K562 (cell line): ENCODE data around the gene OBSCN. TPM values are rescaled to one million over a fixed set of nuclear protein-coding genes. Genes with fewer than 3 reads are reported as not detected.

Source experiments
- BHLHE40 ChIP-seq: IDR thresholded peaks from 2 replicates; pipeline ENCODE4 v1.6.1; 2011; ENCODE audit warnings: low read length, improper control_type of control experiment
- BRF1 ChIP-seq: IDR thresholded peaks from 3 replicates; pipeline ENCODE4 v1.6.1; 2011; ENCODE audit warnings: borderline replicate concordance, mild to moderate bottlenecking; ENCODE audit not compliant: insufficient read length; ENCODE audit errors: extremely low read depth
- CTBP1 ChIP-seq: fragments of 450-650 bp; IDR thresholded peaks from 2 replicates; pipeline ENCODE4 v1.6.1; 2016; ENCODE audit warnings: borderline replicate concordance
- FIP1L1 ChIP-seq: fragments of 200-400 bp; formaldehyde crosslinking; IDR thresholded peaks from 2 replicates; pipeline ENCODE4 v1.6.1; 2018; ENCODE audit warnings: mild to moderate bottlenecking, low read depth, low read length; ENCODE audit not compliant: poor library complexity, severe bottlenecking
- HDAC1 ChIP-seq, 2 experiments: fragments of 450-650 bp; IDR thresholded peaks; 2 replicates each; pipeline ENCODE4 v1.6.1; 2016 to 2017; ENCODE audit warnings: inconsistent platforms in 1 of 2, mild to moderate bottlenecking in 1 of 2, moderate library complexity in 1 of 2
- HMGN3 ChIP-seq: IDR thresholded peaks from 2 replicates; pipeline ENCODE4 v1.6.1; 2011; ENCODE audit warnings: borderline replicate concordance, low read depth, mild to moderate bottlenecking, mixed read lengths, low read length; ENCODE audit not compliant: insufficient read length; ENCODE audit errors: extremely low read depth
- HNRNPL ChIP-seq: fragments of 200-400 bp; formaldehyde crosslinking; IDR thresholded peaks from 2 replicates; pipeline ENCODE4 v1.6.1; 2017; ENCODE audit warnings: low read depth, mild to moderate bottlenecking, low read length
- MYC ChIP-seq, 2 experiments: fragments of 250-450 bp in 1 of 2; sonication (Bioruptor Pico) in 1 of 2; IDR thresholded peaks; 2 replicates each; pipeline versions ENCODE4 v1.5.1 to v1.6.1; 2012 to 2021; ENCODE audit warnings: low read depth in 2 of 2, borderline replicate concordance in 1 of 2, improper control_type of control experiment in 1 of 2, low read length in 1 of 2, mild to moderate bottlenecking in 1 of 2, moderate library complexity in 1 of 2
- NFIC ChIP-seq: fragments of 450-650 bp; IDR thresholded peaks from 2 replicates; pipeline ENCODE4 v1.6.1; 2017; ENCODE audit warnings: mild to moderate bottlenecking, inconsistent platforms
- NRF1 ChIP-seq, 2 experiments: fragments of 450-650 bp; IDR thresholded peaks in 1 of 2; conservative IDR thresholded peaks in 1 of 2; 2 replicates each; pipeline ENCODE4 v1.6.1; 2014; ENCODE audit warnings: mild to moderate bottlenecking in 2 of 2
- PCBP1 ChIP-seq: fragments of 200-400 bp; formaldehyde crosslinking; IDR thresholded peaks from 2 replicates; pipeline ENCODE4 v1.6.1; 2018; ENCODE audit warnings: mild to moderate bottlenecking, low read depth, low read length; ENCODE audit not compliant: poor library complexity, severe bottlenecking
- POLR2G ChIP-seq: fragments of 200-400 bp; formaldehyde crosslinking; IDR thresholded peaks from 2 replicates; pipeline ENCODE4 v1.6.1; 2017; ENCODE audit warnings: low read depth, mild to moderate bottlenecking, antibody characterized with exemption, low read length, moderate library complexity
- ZFX ChIP-seq: sonication (generic); formaldehyde crosslinking; IDR thresholded peaks from 2 replicates; pipeline ENCODE4 v1.8.0; 2022; ENCODE audit warnings: mild to moderate bottlenecking, missing genetic modification reagents, moderate library complexity
- ZNF584 ChIP-seq: fragments of 200-800 bp; sonication (Bioruptor generic); IDR thresholded peaks from 2 replicates; pipeline ENCODE4 v1.6.1; 2016; ENCODE audit warnings: low read depth, mild to moderate bottlenecking, missing genetic modification characterization, missing compliant biosample characterization
- polyA plus RNA-seq, 8 experiments: library from polyadenylated mRNA; depleted of rRNA in 4 of 8; stranded (reverse) in 5 of 8; unstranded in 3 of 8; fragments of >200 nt; fragmentation: Nextera tagmentation in 2 of 8; fragmentation: Illumina TruSeq in 1 of 8; extraction: Ambion mirVana in 2 of 8; extraction: Trizol in 1 of 8; gene quantifications; 2 replicates each; pipeline versions ENCODE4 v1.2.1 to v1.2.3, GENCODE V29; 2011 to 2014; ENCODE audit warnings: inconsistent platforms in 1 of 8, missing spikeins in 1 of 8
- total RNA-seq, 7 experiments: library from RNA; depleted of rRNA in 6 of 7; stranded (reverse); fragments of >200 nt in 6 of 7; fragmentation: Illumina TruSeq in 2 of 7; extraction: Trizol in 2 of 7; gene quantifications; 2 replicates each; pipeline versions ENCODE4 v1.2.1 to v1.2.3, GENCODE V29; 2011 to 2021; ENCODE audit warnings: low replicate concordance in 1 of 7
- TF ChIP-seq, protein P1 (sequence below), 3 experiments: IDR thresholded peaks in 2 of 3; conservative IDR thresholded peaks in 1 of 3; 2 replicates each; pipeline ENCODE4 v1.5.1; 2011 to 2012; ENCODE audit warnings: low read length in 3 of 3, mild to moderate bottlenecking in 3 of 3, control low read depth in 2 of 3, improper control_type of control experiment in 1 of 3, inconsistent platforms in 1 of 3, low read depth in 1 of 3, mixed read lengths in 1 of 3, moderate library complexity in 1 of 3; ENCODE audit not compliant: insufficient read depth in 2 of 3
- TF ChIP-seq, protein P2 (sequence below): fragments of 450-650 bp; IDR thresholded peaks from 2 replicates; pipeline ENCODE4 v1.6.1; 2014; ENCODE audit warnings: low read depth, mild to moderate bottlenecking, moderate library complexity, borderline replicate concordance
- TF ChIP-seq, protein P3 (sequence below), 2 experiments: fragments of 450-650 bp in 1 of 2; sonication (generic) in 1 of 2; formaldehyde crosslinking in 1 of 2; IDR thresholded peaks in 1 of 2; conservative IDR thresholded peaks in 1 of 2; 2 replicates each; pipeline versions ENCODE4 v1.6.1 to v1.8.1; 2016 to 2023; ENCODE audit warnings: mild to moderate bottlenecking in 2 of 2, moderate library complexity in 2 of 2, inconsistent platforms in 1 of 2, missing genetic modification reagents in 1 of 2
- TF ChIP-seq, protein P4 (sequence below): fragments of 250-450 bp; sonication (Bioruptor Pico); IDR thresholded peaks from 2 replicates; pipeline ENCODE4 v1.4.0; 2020; ENCODE audit warnings: mild to moderate bottlenecking, moderate library complexity

The OBSCN gene
- total and polyA plus RNA-seq, 9 of the 15 experiments (the other 6 are each of a cell fraction or from before 2014, with no cell fraction given), result 0.18 to 19.7 (median 3.6) TPM

DNA sequence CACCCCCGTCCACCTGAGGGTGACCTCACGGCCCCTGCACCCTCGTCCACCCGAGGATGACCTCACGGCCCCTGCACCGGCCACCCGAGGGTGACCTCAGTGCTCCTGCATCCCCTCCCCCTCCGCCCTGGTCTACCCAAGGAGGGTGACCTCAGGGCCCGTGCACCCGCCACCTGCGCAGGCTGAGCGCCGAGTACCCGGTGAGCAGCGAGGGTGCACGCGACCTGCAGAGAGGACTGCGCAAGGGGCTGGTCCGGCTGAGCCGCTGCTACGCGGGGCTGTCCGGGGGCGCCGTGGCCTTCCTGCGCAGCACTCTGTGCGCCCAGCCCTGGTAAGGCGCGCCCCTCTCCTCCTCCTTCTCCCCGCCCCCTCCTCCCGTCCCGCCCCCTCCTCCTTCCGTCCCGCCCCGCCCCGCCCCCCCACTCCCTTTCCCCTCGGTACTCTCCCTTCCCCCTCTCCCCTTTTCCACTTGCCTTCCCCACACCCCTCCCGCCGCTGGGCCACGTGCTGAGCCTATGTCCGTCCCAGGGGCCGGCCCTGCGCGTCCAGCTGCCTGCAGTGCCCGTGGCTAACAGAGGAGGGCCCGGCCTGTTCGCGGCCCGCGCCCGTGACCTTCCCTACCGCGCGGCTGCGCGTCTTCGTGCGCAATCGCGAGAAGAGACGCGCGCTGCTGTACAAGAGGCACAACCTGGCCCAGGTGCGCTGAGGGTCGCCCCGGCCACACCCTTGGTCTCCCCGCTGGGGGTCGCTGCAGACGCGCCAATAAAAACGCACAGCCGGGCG is 170.4 kb downstream of the OBSCN start (continued):
- TF ChIP-seq, protein P1, sequence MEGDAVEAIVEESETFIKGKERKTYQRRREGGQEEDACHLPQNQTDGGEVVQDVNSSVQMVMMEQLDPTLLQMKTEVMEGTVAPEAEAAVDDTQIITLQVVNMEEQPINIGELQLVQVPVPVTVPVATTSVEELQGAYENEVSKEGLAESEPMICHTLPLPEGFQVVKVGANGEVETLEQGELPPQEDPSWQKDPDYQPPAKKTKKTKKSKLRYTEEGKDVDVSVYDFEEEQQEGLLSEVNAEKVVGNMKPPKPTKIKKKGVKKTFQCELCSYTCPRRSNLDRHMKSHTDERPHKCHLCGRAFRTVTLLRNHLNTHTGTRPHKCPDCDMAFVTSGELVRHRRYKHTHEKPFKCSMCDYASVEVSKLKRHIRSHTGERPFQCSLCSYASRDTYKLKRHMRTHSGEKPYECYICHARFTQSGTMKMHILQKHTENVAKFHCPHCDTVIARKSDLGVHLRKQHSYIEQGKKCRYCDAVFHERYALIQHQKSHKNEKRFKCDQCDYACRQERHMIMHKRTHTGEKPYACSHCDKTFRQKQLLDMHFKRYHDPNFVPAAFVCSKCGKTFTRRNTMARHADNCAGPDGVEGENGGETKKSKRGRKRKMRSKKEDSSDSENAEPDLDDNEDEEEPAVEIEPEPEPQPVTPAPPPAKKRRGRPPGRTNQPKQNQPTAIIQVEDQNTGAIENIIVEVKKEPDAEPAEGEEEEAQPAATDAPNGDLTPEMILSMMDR (IDR thresholded peaks at IDR 0.05 in 2 of 3, conservative IDR thresholded peaks at IDR 0.05 in 1 of 3; ENCODE audit: insufficient read depth in 2 of 3, low read depth in 1 of 3, low read length in 3 of 3), result peak; percentile 52 to 65 (median 59)
- peak; percentile 50; the same call in 1 of the 2 replicates for TF ChIP-seq CTBP1
- TF ChIP-seq BHLHE40, result peak; percentile 52
- peak; percentile 64 for TF ChIP-seq POLR2G
- TF ChIP-seq ZFX, result peak; percentile 60
- peak; percentile 84 for TF ChIP-seq PCBP1
- TF ChIP-seq FIP1L1, result peak; percentile 20
- no peak for TF ChIP-seq ZNF584
- peak in 1 of 2 experiments; percentile 38; a peak in 1 of 4 replicates for TF ChIP-seq HDAC1 (IDR thresholded peaks at IDR 0.05)
- TF ChIP-seq, protein P2, sequence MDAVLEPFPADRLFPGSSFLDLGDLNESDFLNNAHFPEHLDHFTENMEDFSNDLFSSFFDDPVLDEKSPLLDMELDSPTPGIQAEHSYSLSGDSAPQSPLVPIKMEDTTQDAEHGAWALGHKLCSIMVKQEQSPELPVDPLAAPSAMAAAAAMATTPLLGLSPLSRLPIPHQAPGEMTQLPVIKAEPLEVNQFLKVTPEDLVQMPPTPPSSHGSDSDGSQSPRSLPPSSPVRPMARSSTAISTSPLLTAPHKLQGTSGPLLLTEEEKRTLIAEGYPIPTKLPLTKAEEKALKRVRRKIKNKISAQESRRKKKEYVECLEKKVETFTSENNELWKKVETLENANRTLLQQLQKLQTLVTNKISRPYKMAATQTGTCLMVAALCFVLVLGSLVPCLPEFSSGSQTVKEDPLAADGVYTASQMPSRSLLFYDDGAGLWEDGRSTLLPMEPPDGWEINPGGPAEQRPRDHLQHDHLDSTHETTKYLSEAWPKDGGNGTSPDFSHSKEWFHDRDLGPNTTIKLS, result no peak
- no peak for TF ChIP-seq BRF1
- peak; percentile 80 to 85 for TF ChIP-seq NRF1 (conservative IDR thresholded peaks at IDR 0.05 in 1 of 2, IDR thresholded peaks at IDR 0.05 in 1 of 2)
- peak; percentile 67; the same call in 1 of the 2 replicates for TF ChIP-seq MYC (IDR thresholded peaks at IDR 0.05; ENCODE audit: low read depth, low read length)
- TF ChIP-seq MYC (CRISPR knock-in tag; IDR thresholded peaks at IDR 0.05; ENCODE audit: borderline replicate concordance, low read depth), result no peak
- TF ChIP-seq NFIC, result no peak
- peak; percentile 26; the same call in 1 of the 2 replicates for TF ChIP-seq HNRNPL
- TF ChIP-seq, protein P3, sequence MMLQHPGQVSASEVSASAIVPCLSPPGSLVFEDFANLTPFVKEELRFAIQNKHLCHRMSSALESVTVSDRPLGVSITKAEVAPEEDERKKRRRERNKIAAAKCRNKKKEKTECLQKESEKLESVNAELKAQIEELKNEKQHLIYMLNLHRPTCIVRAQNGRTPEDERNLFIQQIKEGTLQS (IDR thresholded peaks at IDR 0.05), result peak; percentile 35
- TF ChIP-seq, protein P3 (CRISPR knock-in tag; conservative IDR thresholded peaks at IDR 0.05), result no peak
- TF ChIP-seq, protein P4, sequence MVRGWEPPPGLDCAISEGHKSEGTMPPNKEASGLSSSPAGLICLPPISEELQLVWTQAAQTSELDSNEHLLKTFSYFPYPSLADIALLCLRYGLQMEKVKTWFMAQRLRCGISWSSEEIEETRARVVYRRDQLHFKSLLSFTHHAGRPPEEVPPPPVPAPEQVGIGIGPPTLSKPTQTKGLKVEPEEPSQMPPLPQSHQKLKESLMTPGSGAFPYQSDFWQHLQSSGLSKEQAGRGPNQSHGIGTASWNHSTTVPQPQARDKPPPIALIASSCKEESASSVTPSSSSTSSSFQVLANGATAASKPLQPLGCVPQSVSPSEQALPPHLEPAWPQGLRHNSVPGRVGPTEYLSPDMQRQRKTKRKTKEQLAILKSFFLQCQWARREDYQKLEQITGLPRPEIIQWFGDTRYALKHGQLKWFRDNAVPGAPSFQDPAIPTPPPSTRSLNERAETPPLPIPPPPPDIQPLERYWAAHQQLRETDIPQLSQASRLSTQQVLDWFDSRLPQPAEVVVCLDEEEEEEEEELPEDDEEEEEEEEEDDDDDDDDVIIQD, result no peak
- TF ChIP-seq HMGN3, result peak; percentile 19
